CD14-positive monocyte (primary cell): Measurements from ENCODE around the gene GOPC. TPM values are rescaled to one million over a fixed set of nuclear protein-coding genes. Genes with fewer than 3 reads are reported as not detected.
"Not testable (repeated sequence)": the region's sequence is repeated elsewhere in the genome, so short reads cannot be mapped to it uniquely, and the experiment has no call there.

ENCODE experiments used
- DNase-seq, 3 donors: peaks; one replicate each; pipeline ENCODE4 v3.0.0-alpha.2; 2011 to 2022
- H2AFZ ChIP-seq: 2 replicates; pipeline ENCODE4 v1.6.0; 2012; ENCODE audit warnings: mild to moderate bottlenecking, low read depth, low read length, inconsistent platforms; ENCODE audit not compliant: insufficient read depth, poor library complexity, severe bottlenecking
- H3K27ac ChIP-seq, 2 donors: 1 replicate in 1 of 2; 2 replicates in 1 of 2; pipeline ENCODE4 v1.5.1; 2012 to 2013; ENCODE audit warnings: low read length in 2 of 2, control low read depth in 1 of 2, inconsistent platforms in 1 of 2, low read depth in 1 of 2, mild to moderate bottlenecking in 1 of 2
- H3K27me3 ChIP-seq, 2 donors: one replicate each; pipeline versions ENCODE4 v1.6.0 to v1.6.1; 2011 to 2013; ENCODE audit warnings: low read length in 2 of 2; ENCODE audit not compliant: control insufficient read depth in 2 of 2, insufficient read depth in 2 of 2
- H3K36me3 ChIP-seq, 2 donors: replicated peaks in 1 of 2; 1 replicate in 1 of 2; 2 replicates in 1 of 2; pipeline versions ENCODE4 v1.5.1 to v1.6.1; 2012 to 2013; ENCODE audit warnings: low read length in 2 of 2, control low read depth in 1 of 2, inconsistent platforms in 1 of 2, mild to moderate bottlenecking in 1 of 2; ENCODE audit not compliant: insufficient read depth in 2 of 2, control insufficient read depth in 1 of 2
- H3K4me1 ChIP-seq, 2 donors: 1 replicate in 1 of 2; 2 replicates in 1 of 2; pipeline versions ENCODE4 v1.5.1 to v1.6.1; 2012 to 2013; ENCODE audit warnings: low read length in 2 of 2, control low read depth in 1 of 2, inconsistent platforms in 1 of 2, mild to moderate bottlenecking in 1 of 2, moderate library complexity in 1 of 2; ENCODE audit not compliant: insufficient read depth in 2 of 2, control insufficient read depth in 1 of 2
- H3K4me2 ChIP-seq: replicated peaks from 2 replicates; pipeline ENCODE3; 2012; ENCODE audit warnings: low read length, moderate library complexity, mild to moderate bottlenecking; ENCODE audit not compliant: poor library complexity, severe bottlenecking; ENCODE audit errors: extremely low read depth
- H3K4me3 ChIP-seq, 3 experiments: fragments of 200-600 bp in 1 of 3; sonication (generic) in 1 of 3; replicated peaks in 1 of 3; 1 replicate in 2 of 3; 2 replicates in 1 of 3; pipeline ENCODE4 v1.5.1; 2011 to 2013; ENCODE audit warnings: low read length in 3 of 3, mild to moderate bottlenecking in 3 of 3, control low read depth in 2 of 3, low read depth in 2 of 3, inconsistent platforms in 1 of 3, moderate library complexity in 1 of 3
- H3K79me2 ChIP-seq: 2 replicates; pipeline ENCODE4 v1.6.0; 2012; ENCODE audit warnings: mild to moderate bottlenecking, control low read depth, inconsistent platforms, low read length, moderate library complexity; ENCODE audit not compliant: insufficient read depth
- H3K9ac ChIP-seq: 2 replicates; pipeline ENCODE4 v1.6.0; 2017; ENCODE audit warnings: low read length, mild to moderate bottlenecking; ENCODE audit not compliant: insufficient read depth, poor library complexity, severe bottlenecking
- H3K9me3 ChIP-seq, 2 donors: replicated peaks in 1 of 2; 1 replicate in 1 of 2; 2 replicates in 1 of 2; pipeline versions ENCODE4 v1.5.1 to v1.6.1; 2012 to 2013; ENCODE audit warnings: low read length in 2 of 2, control low read depth in 1 of 2; ENCODE audit not compliant: control insufficient read depth in 1 of 2, insufficient read depth in 1 of 2
- H4K20me1 ChIP-seq: 2 replicates; pipeline ENCODE4 v1.6.0; 2012; ENCODE audit warnings: mild to moderate bottlenecking, low read length, control low read depth, moderate library complexity; ENCODE audit not compliant: insufficient read depth
- H3K27ac Mint-ChIP-seq, 7 donors: one replicate each; pipeline ENCODE4 v1.8.0; 2020; ENCODE audit warnings: mild to moderate bottlenecking in 7 of 7, mixed read lengths in 7 of 7, moderate library complexity in 6 of 7, inconsistent platforms in 2 of 7
- H3K27me3 Mint-ChIP-seq, 3 donors: one replicate each; pipeline ENCODE4 v1.8.0; 2021 to 2022; ENCODE audit warnings: low read depth in 3 of 3, mild to moderate bottlenecking in 3 of 3, mixed read lengths in 3 of 3, moderate library complexity in 3 of 3, inconsistent platforms in 1 of 3
- H3K36me3 Mint-ChIP-seq, 2 donors: one replicate each; pipeline ENCODE4 v1.8.0; 2020; ENCODE audit warnings: mixed read lengths in 2 of 2, inconsistent platforms in 1 of 2, mild to moderate bottlenecking in 1 of 2
- H3K4me1 Mint-ChIP-seq: one replicate; pipeline ENCODE4 v1.8.0; 2020; ENCODE audit warnings: mild to moderate bottlenecking, mixed read lengths
- H3K4me3 Mint-ChIP-seq, 2 donors: one replicate each; pipeline ENCODE4 v1.8.0; 2020; ENCODE audit warnings: mild to moderate bottlenecking in 2 of 2, mixed read lengths in 2 of 2, moderate library complexity in 1 of 2
- H3K9me3 Mint-ChIP-seq, 7 donors: one replicate each; pipeline ENCODE4 v1.8.0; 2020 to 2022; ENCODE audit warnings: mixed read lengths in 7 of 7, mild to moderate bottlenecking in 6 of 7, moderate library complexity in 6 of 7, inconsistent platforms in 2 of 7
- CTCF ChIP-seq: fragments of 200-600 bp; IDR thresholded peaks from one replicate; pipeline ENCODE4 v1.8.0; 2022; ENCODE audit warnings: antibody characterized with exemption, mild to moderate bottlenecking
- WGBS: methylation state at CpG from one replicate; pipeline ENCODE4 v1.1.5; 2013; ENCODE audit warnings: missing lambda C conversion rate; ENCODE audit not compliant: insufficient coverage; 5-methylcytosine and 5-hydroxymethylcytosine counted together
- intact Hi-C, 2 donors: fragments of 100-400 bp; cut with micrococcal nuclease; formaldehyde crosslinking; loops; one replicate each; pipeline versions ENCODE4 v1.15.0 to v1.15.1; 2023
- polyA minus RNA-seq: library from RNA; depleted of rRNA, polyadenylated mRNA; stranded (reverse); fragments of >200 nt; gene quantifications from 2 replicates; pipeline ENCODE4 v1.2.3, GENCODE V29; 2012
- polyA plus RNA-seq, 3 donors: library from polyadenylated mRNA; depleted of rRNA in 1 of 3; unstranded in 2 of 3; stranded (reverse) in 1 of 3; fragments of 300-500 nt in 2 of 3; fragments of >200 nt in 1 of 3; fragmentation: Illumina TruSeq in 2 of 3; gene quantifications; 1 replicate in 2 of 3; 2 replicates in 1 of 3; pipeline ENCODE4 v1.2.3, GENCODE V29; 2012 to 2021
- total RNA-seq, 12 experiments: library from RNA in 1 of 12; stranded (reverse) in 1 of 12; fragments of 120-200 nt in 1 of 12; gene quantifications; one replicate each; pipeline ENCODE4 v1.2.4 and lab custom pipeline; 2013 to 2026; ENCODE audit warnings: mixed read lengths in 6 of 12, inconsistent platforms in 1 of 12

Gene GOPC
- 17.9 TPM for total RNA-seq (2013)
- polyA plus RNA-seq (1 to 10 TPM; 2.7 to 8.0 (median 5.2) TPM), polyA minus RNA-seq (5.5 and 8.1 TPM in 2 replicates), total RNA-seq (lab: John Stamatoyannopoulos, UW) (4.5 to 23.3 (median 15.0) reads per million in 11 experiments)

- Histone ChIP-seq H3K9me3 (peaks cover 0 to 3% of the 10 kb centered on the region in 2 donors), H3K4me1 (peaks cover 26 to 40% of the 10 kb centered on the region in 2 donors), H2AFZ (peak within 1 kb of the TSS; percentile 92), H3K36me3 (peaks cover 0 to 4% of the 10 kb centered on the region in 2 donors), H3K27me3 (no peaks in the 10 kb centered on the region), H3K79me2 (peaks cover 48% of the 10 kb centered on the region), H4K20me1 (peaks cover 17% of the 10 kb centered on the region), H3K9ac (peak within 1 kb of the TSS; percentile 93), H3K4me2 (peak within 1 kb of the TSS; percentile 99), H3K27ac (peak within 1 kb of the TSS; percentile 84 to 87), H3K4me3 (peak within 1 kb of the TSS; percentile 81 to 96 (median 82))
- TF ChIP-seq CTCF, result no peak
- WGBS, result under 1% methylated on average over 60 of the region's 60 CpGs
- DNase-seq, result peak; percentile 98
- peaks cover 0 to 11% (median 5%) of the 10 kb centered on the region in 7 donors for H3K9me3 Mint-ChIP-seq
- H3K4me1 Mint-ChIP-seq, result peaks cover 36% of the 10 kb centered on the region
- intact Hi-C loops, result loop anchor here (2.0 to 10.0 kb wide), 3 partner anchors 70 to 118 kb away; partner anchors contain the start of gene DCBLD1 (in 1 of the 2)
- peak within 1 kb of the TSS; percentile 92 to 99 (median 97) for H3K27ac Mint-ChIP-seq
- H3K4me3 Mint-ChIP-seq, result peak within 1 kb of the TSS; percentile 99 to 100
- H3K27me3 Mint-ChIP-seq, result peaks cover 0 to 2% (median 2%) of the 10 kb centered on the region in 3 donors
- H3K36me3 Mint-ChIP-seq, result peaks cover 11 to 12% of the 10 kb centered on the region in 2 donors
Observed at GRCh38 chr6:117602151-117602898, at the start of gene GOPC. TSS of gene GOPC (minus strand) at chr6:117602511. CDS start at chr6:117602288, 223 bp downstream.

GRCh38 chr6:117651984-117652383 lies 49.7 kb upstream of the GOPC start:
- H3K9me3 ChIP-seq, H3K9ac ChIP-seq, H3K4me3 Mint-ChIP-seq, H4K20me1 ChIP-seq, intact Hi-C loops, H3K4me1 Mint-ChIP-seq, H3K27me3 ChIP-seq, H3K27me3 Mint-ChIP-seq, H3K36me3 ChIP-seq, H3K79me2 ChIP-seq, H3K9me3 Mint-ChIP-seq, H3K4me3 ChIP-seq, H3K36me3 Mint-ChIP-seq, DNase-seq, H3K4me1 ChIP-seq, H2AFZ ChIP-seq, H3K27ac ChIP-seq, H3K27ac Mint-ChIP-seq, H3K4me2 ChIP-seq: not testable (repeated sequence)
- WGBS, result 100% methylated on average over 2 of the region's 3 CpGs
